IPS-11a (cell line): ENCODE data around the gene IL1RAPL1.

Experiments
- H3K4me3 ChIP-seq: one replicate; pipeline ENCODE4 v1.5.1; 2013; ENCODE audit warnings: low read depth, low read length, control low read depth

The IL1RAPL1 gene

DNA sequence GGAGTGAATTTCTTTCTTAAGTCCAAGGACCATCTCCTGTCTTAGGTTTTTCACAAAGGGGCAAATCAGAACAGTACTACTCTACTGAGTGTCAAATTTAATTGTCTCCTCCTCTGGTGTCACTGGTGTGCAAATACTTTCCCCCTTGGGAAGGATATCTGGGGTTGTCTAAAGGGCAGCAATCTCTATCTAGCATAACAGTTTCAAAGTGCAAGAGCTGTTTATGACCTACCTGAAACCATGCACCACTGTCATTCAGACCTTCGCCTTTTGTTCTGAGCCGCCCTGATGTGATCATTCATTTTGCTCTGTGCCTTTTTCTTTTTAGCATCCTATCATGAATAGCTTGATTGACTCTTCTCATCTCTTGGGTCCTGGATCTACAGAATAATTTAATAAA is 39.3 kb downstream of the IL1RAPL1 start:
- no peak overlapping the region for H3K4me3 ChIP-seq

DNA sequence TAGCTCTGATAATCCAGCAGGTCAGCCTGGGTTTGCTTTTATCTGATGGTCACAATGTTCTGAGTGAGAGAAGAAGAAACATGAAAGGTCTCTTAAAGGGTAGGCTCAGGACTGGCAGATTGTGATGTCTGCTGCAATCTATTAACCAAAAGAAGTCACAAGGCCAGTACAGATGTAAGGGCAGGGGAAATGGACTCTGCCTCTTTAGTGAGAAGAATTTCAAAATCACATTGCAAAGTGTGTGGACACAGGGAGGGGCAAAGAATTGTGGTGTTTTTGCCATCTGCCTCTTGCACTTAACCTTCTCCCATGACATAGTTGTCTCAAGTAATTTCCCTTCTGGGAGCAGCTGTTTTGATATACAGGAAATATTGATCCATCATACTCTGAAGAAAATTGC is 40.9 kb downstream of the IL1RAPL1 start:
- no peak overlapping the region for H3K4me3 ChIP-seq

DNA sequence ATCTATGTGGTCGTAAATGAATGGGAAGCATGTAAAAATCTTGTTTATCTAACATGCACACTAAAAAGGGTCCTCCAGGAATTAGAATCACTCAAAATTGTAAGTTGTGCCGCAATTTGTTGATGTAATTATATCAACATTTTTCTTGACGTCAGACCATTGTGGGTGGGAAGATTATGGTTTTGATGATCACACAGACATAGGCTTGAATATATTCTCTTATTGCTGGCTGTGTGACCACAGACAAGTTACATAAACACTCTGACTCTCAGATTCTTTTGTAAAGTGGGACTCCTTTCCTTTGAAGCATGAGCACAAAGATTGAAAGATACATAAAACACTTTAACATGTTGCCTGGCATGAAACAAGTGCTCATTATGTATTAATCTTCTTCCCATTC is 51.5 kb downstream of the IL1RAPL1 start:
- no peak overlapping the region for H3K4me3 ChIP-seq

DNA sequence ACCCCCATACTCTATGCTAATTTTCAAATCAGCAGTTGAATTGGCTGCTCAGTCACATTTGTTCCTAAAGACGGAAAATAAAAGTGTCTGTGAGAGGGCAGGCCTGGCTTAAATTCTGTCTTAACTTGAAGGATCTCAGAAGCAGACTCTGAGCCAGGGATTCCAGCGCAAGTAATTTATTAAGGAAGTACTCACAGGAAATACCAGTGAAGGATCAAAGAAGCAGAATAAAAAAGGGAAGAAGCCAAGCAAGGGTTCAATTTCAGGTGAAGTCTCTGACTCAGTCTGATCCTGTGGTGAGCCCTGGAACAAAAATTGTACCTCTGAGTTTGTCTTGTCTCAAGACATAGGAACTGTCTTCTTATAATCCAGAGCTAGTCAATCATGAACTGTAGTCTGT is 52.2 kb downstream of the IL1RAPL1 start:
- no peak overlapping the region for H3K4me3 ChIP-seq

DNA sequence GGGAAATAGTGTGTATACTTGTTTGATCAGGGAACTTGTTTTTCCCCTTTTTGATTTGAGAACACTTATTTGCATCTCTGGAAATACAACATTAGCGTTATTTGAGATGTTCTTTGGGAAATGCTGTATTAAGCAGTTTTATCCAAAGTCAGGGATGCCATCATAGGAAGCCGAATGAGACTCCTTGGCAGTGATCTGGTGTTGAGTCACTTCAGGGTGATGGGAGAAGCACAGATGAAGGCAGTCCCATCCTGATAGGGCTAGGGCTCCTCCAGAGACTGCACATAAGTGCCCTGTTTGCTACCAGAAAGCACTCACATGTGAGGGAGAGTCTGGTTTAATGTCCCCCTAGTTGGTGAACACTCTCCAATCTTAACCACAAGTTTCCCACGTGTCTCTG is 62.3 kb downstream of the IL1RAPL1 start:
- H3K4me3 ChIP-seq, result no peak overlapping the region

DNA sequence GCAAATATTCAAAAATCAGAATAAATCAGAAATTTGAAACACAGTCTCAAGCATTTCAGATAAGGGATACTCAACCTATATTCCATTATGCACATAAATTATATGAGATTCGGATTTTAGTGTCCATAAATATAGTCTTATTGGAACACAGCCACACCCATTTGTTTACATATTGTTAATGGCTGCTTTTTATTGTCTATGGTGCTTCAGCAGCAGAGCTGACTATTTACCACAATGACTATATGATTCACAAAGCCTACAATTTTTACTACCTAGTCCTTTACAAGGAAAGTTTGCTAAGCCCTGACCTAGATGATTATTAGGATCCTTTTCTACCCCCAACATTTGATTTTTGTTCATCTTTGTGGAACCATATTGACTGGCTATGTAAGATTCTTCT is 63.9 kb downstream of the IL1RAPL1 start:
- H3K4me3 ChIP-seq, result no peak overlapping the region

DNA sequence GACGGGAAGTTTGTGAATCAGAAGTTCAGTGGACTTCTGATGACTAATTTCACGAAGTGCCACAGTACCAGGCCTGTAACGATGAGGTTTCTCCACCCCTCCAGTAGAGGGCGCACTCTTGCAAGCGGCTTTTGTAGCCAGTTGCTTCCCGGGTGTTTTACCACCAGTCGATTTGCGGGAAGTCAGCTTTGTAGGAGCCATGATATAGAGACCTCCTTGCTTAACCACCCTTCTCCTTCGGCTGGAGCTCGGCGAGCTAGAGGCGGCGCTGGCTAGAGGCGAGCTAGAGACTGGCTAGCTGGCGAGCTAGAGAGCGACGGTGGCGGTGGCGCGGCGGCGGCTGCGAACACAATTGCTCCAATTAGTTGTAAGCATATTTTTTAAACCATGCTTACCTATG is 72.0 kb downstream of the IL1RAPL1 start:
- H3K4me3 ChIP-seq, result no peak overlapping the region

DNA sequence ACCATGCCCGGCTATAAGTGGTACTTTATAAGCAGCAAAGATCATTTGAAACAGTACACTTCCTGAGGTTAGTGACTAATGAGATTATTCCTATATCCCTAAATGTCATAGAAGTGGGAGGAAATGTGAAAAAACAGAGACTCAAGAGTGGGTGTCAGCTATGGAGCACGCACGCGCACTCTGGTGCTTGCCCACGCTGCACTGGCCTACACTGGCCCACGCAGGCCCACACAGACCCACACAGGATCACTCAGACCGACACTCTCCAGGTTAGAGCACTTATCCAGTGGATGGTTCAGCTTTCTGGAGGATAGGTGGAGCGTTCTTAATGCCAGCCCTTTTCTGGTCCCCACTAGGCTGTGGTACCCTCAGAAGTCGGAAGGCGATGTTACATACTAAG is 78.5 kb downstream of the IL1RAPL1 start:
- H3K4me3 ChIP-seq, result no peak overlapping the region

DNA sequence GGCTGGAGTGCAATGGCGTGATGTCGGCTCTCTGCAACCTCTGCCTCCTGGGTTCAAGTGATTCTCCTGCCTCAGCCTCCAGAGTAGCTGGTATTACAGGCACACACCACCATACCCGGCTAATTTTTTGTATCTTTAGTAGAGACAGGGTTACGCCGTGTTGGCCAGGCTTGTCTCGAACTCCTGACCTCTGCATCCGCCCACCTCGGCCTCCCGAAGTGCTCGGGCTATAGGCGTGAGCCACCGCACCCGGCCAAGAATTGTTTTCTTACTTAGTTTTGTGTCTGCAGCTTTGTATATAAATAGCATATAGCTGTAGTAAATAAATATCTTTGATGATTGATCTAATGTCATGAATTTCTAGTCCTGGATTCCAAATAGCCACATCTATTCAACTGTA is 81.1 kb downstream of the IL1RAPL1 start:
- no peak overlapping the region for H3K4me3 ChIP-seq

DNA sequence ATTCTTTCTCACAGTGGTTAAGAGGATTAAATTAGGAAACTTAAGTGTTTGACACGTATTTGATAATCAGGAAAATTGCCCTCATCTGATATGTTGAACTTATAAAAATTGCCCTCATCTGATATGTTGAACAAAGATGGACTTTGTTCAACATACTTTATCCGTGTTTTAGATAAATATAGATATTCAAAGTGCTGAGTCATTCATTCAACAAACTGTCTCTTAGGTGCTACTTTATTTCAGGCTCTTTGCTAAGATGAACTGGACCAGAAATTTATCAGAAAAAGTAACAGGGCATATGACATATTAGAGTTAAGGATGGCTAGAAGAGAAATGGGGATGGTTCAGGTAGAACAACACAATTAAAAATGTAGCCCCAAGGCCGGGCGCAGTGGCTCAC is 81.7 kb downstream of the IL1RAPL1 start:
- H3K4me3 ChIP-seq, result no peak overlapping the region

DNA sequence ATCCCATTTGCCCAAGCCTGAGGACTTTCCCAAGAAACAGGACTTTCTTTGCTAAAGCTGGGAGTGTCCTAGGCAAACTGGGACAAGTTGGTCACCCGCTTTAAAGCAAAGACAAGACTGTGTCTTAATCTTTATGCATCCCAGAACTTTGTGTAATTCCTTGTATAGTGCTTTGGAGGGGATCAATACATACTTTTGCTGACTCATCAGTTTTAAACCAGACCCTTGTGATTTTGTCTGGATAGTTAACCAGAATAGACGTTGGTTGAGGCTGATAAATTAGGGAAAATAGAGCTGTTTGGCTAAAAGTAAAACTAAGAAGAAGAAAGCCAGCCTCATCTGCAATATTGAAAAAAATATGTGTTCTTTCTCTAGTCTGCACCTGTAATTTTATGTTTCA is 82.8 kb downstream of the IL1RAPL1 start:
- no peak overlapping the region for H3K4me3 ChIP-seq

DNA sequence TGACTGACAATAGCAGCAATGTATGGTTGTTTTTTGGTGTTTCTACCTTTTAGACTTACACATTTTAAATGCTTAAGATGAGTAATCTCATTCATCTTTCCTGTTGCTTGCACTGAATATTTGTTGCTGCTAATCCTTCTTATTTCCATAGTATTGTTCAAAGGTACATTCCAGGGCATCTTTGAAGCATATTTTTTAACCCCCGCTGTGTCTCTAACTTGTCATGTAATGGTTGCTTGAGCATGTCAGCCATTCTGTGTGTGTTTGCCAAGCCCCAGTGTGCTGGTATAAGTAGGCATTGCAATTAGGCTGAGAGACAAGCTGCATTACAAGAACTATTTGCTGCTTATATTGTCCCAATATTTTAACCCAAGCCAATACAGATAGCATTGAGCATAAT is 87.9 kb downstream of the IL1RAPL1 start:
- no peak overlapping the region for H3K4me3 ChIP-seq

DNA sequence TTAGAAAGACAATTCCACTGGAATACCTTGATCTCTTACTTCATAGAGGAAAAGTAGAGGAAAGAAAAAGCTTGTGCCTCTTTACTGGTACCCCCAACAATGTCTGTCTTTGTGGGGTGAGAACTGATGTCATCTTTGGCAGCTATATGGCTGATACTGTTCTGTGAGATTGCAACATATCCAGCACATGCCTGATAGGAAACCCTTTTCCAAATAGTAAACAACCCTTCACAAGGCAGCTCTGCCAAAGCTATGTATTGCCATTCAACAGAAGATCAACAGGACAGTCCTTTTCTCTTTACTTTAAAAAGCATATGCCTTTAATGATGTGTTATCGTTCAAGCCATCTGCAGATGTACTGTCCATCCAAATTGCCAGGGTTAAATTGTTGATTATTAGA is 105.9 kb downstream of the IL1RAPL1 start:
- H3K4me3 ChIP-seq, result no peak overlapping the region

DNA sequence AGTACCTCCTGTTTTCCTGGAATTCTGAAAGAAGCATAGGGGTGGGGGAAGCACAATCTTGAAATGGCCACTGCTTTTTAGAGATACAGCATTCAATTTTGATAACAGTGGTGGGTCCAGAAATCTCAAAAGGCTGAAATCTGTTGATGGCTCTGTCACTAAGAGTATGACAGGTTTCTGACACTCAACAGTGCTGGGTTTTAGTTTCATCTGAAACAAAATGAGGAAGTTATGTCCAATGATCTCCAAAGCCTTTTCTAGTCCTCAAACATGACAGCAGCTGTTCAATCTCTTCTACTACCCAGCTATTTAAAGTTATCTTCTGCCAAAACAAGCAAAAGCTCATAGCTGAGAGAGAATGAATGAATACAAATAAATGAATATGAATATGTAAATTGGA is 110.5 kb downstream of the IL1RAPL1 start:
- no peak overlapping the region for H3K4me3 ChIP-seq

DNA sequence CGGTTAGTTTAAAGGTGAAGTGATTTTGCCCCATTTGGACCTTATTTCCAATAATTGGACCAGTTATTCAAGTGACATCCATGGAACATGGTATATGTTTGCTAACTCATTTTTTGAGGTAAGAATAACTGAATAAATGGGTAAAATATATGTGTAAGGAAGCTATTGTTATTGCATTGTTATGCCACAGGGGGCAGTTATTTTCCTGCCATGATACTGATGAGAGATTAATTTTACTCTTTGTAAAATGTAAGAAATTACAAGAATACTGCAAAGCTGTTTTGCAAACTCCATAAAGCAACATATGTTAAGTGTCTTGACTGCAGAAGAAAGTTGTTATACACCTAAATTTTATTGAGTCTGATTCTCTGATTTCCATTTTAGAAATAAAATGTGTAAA is 114.0 kb downstream of the IL1RAPL1 start:
- no peak overlapping the region for H3K4me3 ChIP-seq

DNA sequence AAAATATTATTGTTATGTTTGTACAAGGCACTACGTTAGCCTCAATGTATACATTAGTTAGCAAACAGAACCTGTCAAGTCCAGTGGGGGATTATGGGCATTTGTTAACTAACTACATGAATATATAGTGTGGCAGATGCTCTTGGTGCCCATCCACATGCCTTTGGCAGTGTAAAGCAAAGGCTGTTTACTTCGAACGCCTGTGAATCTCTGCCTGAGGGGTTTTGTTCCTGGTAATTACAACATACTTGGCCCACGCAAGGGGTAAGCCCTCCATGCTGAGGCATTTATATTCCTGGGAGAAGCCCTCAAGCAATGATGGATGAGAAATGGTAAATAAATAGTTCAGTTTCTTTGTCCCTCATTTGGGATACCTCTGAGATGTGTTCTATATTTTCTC is 119.7 kb downstream of the IL1RAPL1 start:
- no peak overlapping the region for H3K4me3 ChIP-seq

DNA sequence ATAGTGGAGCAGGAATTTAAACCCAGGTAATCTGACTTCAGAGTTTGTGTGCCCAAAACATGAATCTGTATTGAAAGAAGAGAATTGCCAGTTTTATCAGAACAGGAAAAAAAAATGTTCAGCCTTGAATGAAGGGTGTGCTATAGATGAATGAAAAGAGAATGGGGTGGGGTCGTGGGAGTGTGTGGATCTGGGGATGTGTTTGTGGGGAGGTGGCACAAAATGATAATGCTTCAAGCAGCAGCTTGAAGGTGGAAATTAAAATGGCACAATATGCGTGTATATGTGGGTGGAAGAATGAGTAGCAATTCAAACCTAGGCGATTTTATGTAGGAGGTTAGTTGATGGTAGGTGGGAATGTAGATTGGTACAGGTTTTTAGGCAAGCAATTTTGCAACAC is 122.2 kb downstream of the IL1RAPL1 start:
- H3K4me3 ChIP-seq, result no peak overlapping the region

DNA sequence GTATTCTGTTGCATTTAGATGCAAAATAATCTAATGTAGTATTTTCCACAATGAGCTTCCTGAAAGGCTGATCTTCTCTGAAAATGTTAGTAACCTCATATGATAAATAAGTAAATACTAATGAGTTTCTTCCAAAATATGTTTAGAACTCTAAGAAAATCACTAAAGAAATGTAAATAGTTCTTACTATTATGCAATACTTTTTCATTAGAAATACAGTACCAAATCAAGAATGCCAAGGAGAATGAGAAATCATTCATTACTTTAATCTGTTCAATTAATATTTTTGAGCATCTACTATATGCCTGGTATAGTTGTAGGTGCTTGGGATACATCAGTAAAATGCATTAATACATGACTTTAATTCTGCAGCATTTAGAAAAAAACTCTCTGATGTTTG is 130.6 kb downstream of the IL1RAPL1 start:
- H3K4me3 ChIP-seq, result no peak overlapping the region

DNA sequence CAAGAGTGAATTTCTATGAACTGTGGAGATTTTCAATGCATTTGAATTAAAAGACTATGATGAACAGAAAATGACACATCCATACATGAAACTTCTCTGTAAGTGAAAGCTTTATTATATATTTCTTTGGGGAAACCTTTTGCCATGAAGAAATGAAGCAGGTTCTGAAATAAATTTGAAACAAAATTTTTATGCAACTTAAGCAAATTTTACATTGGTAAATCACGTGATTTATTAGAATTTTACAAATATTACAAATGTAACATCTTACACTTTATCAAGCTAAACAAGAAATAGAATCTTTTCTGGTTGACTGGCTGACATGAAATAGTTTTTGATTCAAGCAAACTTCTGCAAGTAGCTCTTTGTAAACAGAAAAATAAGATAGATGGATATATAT is 131.2 kb downstream of the IL1RAPL1 start:
- H3K4me3 ChIP-seq, result no peak overlapping the region

DNA sequence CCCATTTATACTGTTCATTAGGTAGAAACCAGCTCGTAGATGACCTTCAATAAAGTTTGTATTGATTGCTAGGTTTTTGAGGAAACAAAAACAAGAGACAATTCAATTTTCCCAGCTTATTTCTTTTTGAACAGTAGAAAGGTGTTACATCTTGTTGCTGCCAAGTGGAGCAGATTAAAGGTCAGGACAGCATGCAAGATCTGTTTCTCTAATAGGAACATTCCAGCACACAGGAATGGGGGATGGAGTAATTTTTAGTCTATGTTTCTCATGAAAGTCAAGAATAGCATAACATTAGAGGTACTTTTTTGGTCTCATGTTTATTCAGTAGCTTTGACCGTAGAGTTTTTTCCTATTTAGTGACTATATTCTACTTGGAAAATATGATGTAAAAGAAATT is 132.4 kb downstream of the IL1RAPL1 start:
- H3K4me3 ChIP-seq, result no peak overlapping the region

DNA sequence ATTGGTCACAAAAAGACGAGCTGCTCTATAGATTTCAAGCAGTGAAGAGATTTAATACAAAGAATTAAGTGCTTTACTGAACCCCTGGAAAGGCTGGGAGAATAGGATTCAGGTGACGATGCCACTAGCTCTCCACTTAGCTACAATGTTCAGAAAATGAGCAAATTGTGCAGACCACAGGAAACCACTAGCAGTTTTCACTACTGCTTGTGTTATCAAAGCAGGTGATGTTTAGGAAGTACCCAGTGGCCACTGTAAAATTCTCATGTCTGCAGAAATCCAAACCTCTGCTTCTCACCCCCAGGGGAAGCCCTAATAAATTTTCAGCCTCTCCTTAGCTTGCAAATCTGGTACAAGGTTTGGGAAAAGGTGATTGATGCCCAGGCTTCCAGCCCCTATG is 165.1 kb downstream of the IL1RAPL1 start:
- H3K4me3 ChIP-seq, result no peak overlapping the region

DNA sequence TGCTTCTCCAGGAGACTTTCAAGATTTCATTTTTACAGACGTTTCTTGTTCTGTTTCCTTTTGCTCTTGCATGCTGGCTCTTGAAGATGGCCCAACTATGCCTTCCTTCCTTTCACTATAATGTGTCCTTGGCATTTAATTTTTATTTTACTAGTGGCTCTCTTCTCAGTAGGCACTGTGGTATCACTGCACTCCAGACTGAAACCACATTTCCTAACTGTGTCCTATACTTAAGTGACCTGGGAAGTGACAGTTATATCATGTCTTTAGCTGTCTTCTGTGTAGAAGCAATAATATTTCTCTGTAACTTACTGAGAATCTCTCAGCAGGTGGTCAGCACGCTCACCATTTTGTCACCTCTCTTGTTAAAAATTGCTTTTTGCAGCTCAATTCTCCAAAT is 168.9 kb downstream of the IL1RAPL1 start:
- no peak overlapping the region for H3K4me3 ChIP-seq

DNA sequence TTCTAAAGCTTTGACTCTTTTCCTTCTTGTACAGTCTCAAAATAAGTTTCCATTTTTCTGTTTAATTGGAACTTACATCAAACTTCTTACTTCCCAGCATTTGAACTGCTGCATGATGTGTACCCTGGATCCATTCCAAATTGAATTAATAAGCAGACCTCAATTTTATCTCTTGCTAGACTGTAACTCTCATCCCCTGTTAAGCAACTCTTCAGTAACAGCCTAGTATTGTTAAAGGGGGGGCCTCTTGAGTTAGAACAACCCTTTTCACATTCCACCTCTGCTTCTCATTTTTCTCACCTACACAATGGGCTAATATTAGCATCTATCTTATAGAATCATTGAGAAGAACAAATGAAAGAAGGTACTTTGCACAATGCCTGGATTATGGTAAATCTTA is 169.4 kb downstream of the IL1RAPL1 start:
- no peak overlapping the region for H3K4me3 ChIP-seq

DNA sequence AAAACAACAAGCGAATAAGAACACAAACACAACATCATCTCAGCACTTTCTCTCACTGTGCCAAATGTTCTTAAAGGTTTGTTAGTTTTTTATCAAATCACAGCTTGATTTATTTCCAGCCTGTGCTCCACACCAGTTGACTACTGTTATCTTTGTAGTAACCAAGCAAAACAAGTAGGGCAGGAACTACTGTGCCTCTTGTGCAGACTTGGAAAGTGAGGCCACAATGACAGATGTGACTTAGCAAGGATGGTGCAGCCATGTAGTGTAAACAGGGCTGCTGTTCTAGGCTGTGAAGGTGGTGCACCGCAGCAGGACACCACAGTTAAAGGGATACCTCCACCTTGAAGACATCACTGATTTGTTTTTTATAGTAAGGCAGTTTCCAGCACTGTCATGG is 170.0 kb downstream of the IL1RAPL1 start:
- H3K4me3 ChIP-seq, result no peak overlapping the region
